ENCODE measurements around the gene HAVCR2. TPM values are rescaled to one million over a fixed set of nuclear protein-coding genes. Genes with fewer than 3 reads are reported as not detected.
"Not testable (repeated sequence)": the region's sequence is repeated elsewhere in the genome, so short reads cannot be mapped to it uniquely, and the experiment has no call there.

Gene HAVCR2
- polyA plus RNA-seq, 4 donors: 6.6 to 11.6 (median 10.5) TPM

- DNase-seq (ENCODE audit: low read depth in 4 of 4, low spot score in 3 of 4): no peak
Observed at GRCh38 chr5:157047898-157048297, 60.9 kb downstream of the HAVCR2 start.

- not testable (repeated sequence) for DNase-seq (ENCODE audit: low read depth in 4 of 4, low spot score in 3 of 4)
Observed at GRCh38 chr5:157047016-157047415, 61.8 kb downstream of the HAVCR2 start.

GRCh38 chr5:157046041-157046440 lies 62.8 kb downstream of the HAVCR2 start:
- DNase-seq (ENCODE audit: low read depth in 4 of 4, low spot score in 3 of 4): no peak

GRCh38 chr5:157045601-157046000 lies 63.2 kb downstream of the HAVCR2 start:
- DNase-seq (ENCODE audit: low read depth in 4 of 4, low spot score in 3 of 4): no peak

- DNase-seq (ENCODE audit: low read depth in 4 of 4, low spot score in 3 of 4): no peak
Observed at GRCh38 chr5:157038568-157039187, 70.2 kb downstream of the HAVCR2 start.

Other genes with a start within 250 kb of the HAVCR2 start
- under 1 TPM; 0.37 to 0.77 (median 0.54) TPM for gene TIMD4, start 145.8 kb downstream of the HAVCR2 start, polyA plus RNA-seq (ENCODE audit: insufficient read length in 4 of 4)
- 1 to 10 TPM; 2.1 to 2.7 (median 2.2) TPM for gene HAVCR1, start 49.9 kb downstream of the HAVCR2 start, polyA plus RNA-seq (ENCODE audit: insufficient read length in 4 of 4)
- gene MED7, start 33.8 kb upstream of the HAVCR2 start, polyA plus RNA-seq (ENCODE audit: insufficient read length in 4 of 4): 10 to 100 TPM; 20.7 to 26.4 (median 22.8) TPM
- gene GARIN3, start 57.2 kb upstream of the HAVCR2 start, polyA plus RNA-seq (ENCODE audit: insufficient read length in 4 of 4): not detected
- gene ITK, start 71.8 kb upstream of the HAVCR2 start, polyA plus RNA-seq (ENCODE audit: insufficient read length in 4 of 4): under 1 TPM; 0.20 to 0.47 (median 0.44) TPM
- 100 to 1,000 TPM; 106 to 149 (median 120) TPM for gene CYFIP2, start 157.1 kb upstream of the HAVCR2 start, polyA plus RNA-seq (ENCODE audit: insufficient read length in 4 of 4)

All from right renal pelvis (tissue), 4 donors.